Choroid plexus epithelial cell (primary cell): ENCODE results near the gene TRAF1.

Experiments used
- DNase-seq: peaks from one replicate; pipeline ENCODE4 v3.0.0-alpha.2; 2010; ENCODE audit warnings: low read depth
- H3K4me3 ChIP-seq: 2 replicates; pipeline ENCODE4 v1.5.1; 2011; ENCODE audit warnings: low read depth, mild to moderate bottlenecking, control low read depth, low read length, moderate library complexity
- CTCF ChIP-seq: conservative IDR thresholded peaks from 2 replicates; pipeline ENCODE4 v1.5.1; 2011; ENCODE audit warnings: low read depth, mild to moderate bottlenecking, control low read depth, inconsistent platforms, low read length, moderate library complexity

The TRAF1 gene

GRCh38 chr9:120898396-120898795, 28.2 kb downstream of the TRAF1 start:
- H3K4me3 ChIP-seq = no peak overlapping the region
- no peak for TF ChIP-seq CTCF
- DNase-seq = no peak

- no peak for DNase-seq
- no peak overlapping the region for H3K4me3 ChIP-seq
- TF ChIP-seq CTCF = no peak
These were observed 30.6 kb downstream of the TRAF1 start for GRCh38 chr9:120895951-120896350.

DNA sequence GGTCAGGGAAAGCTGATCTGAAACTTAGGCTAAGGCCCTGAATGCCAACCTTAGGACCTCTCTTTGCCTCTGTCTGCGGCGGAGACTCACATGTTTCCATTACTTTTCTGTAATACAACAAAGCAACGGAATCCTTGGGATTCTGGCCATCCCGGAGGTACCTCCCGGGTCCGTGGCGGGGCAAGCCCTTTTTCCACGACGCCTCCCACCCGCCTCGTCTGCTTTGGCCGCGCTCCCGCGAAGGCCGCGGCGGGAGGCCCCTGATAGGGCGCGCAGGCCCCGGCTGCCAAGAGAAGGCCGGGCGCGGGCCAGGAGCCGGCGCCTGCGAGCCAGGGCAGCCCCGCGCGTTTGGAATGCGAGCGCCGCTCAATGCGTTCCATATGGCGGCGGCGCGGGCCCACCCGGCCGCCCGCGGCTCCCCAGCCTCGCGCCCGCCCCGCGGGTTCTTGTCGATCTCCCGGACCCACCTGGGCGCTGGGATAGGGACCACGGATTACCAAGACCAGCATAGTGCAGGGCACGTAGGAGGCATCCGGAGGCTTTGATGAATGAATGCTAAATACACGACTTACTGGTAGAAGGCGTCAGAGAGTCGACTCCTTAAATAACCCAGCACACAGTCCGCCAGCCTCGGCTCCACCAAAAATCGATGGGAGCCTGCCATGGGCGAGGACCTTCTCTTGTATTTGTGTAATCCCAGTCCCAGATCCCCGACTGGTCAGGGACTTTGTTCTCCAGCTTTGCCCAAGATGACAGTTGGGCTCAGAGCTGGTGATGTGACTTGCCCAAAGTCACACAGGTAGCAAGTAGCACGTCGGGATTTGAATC, 32.1 kb downstream of the TRAF1 start:
- DNase-seq = peak; percentile 35
- TF ChIP-seq CTCF = no peak
- peak overlapping the region; percentile 33 for H3K4me3 ChIP-seq

GRCh38 chr9:120893611-120894307, 32.8 kb downstream of the TRAF1 start:
- no peak for TF ChIP-seq CTCF
- H3K4me3 ChIP-seq = no peak overlapping the region
- peak; percentile 24 for DNase-seq

DNA sequence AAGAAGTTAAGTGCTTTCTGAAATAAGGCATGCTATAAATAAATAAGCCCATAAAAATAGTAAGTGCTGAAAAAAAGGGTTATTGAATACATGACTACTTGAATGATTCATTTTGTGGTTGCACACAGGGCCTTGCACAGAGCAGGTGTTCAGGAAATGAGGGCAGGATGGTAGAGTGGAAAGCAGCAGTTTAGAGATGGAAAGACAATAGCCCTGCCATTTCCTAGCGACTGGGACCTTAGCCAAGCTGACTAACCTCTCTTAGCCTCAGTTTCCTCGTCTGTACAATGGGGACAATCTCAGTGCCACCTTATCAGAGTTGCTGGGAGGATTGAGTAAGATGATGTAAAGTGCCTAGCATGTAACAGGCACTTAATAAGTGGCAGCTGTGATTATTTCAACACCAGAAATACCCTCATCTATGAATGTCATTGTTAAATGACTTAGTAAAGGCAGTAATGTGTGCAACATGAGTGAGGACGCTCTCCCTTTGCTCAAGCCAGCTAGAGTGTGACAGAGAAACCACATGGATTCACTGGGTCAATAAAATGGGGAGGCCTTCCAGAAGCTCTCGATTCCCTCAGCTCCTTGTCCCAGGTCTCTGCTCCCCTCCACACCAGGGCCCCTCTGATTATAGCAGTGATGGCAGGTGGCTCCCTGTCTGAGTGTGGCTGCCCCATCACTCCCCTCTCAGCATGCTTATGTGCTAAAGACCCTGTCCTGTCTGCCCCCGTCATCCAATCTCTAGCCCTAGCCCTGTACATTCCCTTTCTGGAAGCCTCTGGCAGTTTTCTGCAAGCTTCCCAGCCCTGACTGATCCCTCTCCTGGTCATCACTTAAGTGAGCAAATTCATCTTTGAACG, 33.6 kb downstream of the TRAF1 start:
- DNase-seq = peak; percentile 72
- no peak for TF ChIP-seq CTCF
- no peak overlapping the region for H3K4me3 ChIP-seq

GRCh38 chr9:120891884-120892747, 34.5 kb downstream of the TRAF1 start:
- no peak for TF ChIP-seq CTCF
- DNase-seq = no peak
- H3K4me3 ChIP-seq = no peak overlapping the region
